Activated CD4-positive, alpha-beta T cell treated with anti-CD3 and anti-CD28 coated beads for 36 hours (primary cell): ENCODE results near the gene TMEM92. TPM values are rescaled to one million over a fixed set of nuclear protein-coding genes. Genes with fewer than 3 reads are reported as not detected.
A peak's percentile ranks its signal among the peaks of the same experiment; 100 is the strongest.
"Not testable (repeated sequence)": the region's sequence is repeated elsewhere in the genome, so short reads cannot be mapped to it uniquely, and the experiment has no call there.

Experiments
- ATAC-seq: fragments of 200-7000 bp; cut with Tn5 transposase; one replicate; pipeline ENCODE4 v1.10.0; 2021; ENCODE audit warnings: mild to moderate bottlenecking, moderate library complexity
- CTCF ChIA-PET: fragments of 350-600 bp; sonication (Branson Sonifier 250); formaldehyde crosslinking; loops from one replicate; lab custom pipeline; 2021; ENCODE audit warnings: antibody characterized with exemption; lab: Charles Lee
- POLR2A ChIA-PET: fragments of 350-600 bp; sonication (Branson Sonifier 250); formaldehyde crosslinking; loops from one replicate; lab custom pipeline; 2021; ENCODE audit warnings: antibody characterized with exemption, inconsistent platforms; lab: Charles Lee
- DNase-seq: peaks from one replicate; pipeline ENCODE4 v3.0.0-alpha.2; 2020
- H3K27ac Mint-ChIP-seq: one replicate; pipeline ENCODE4 v1.8.0; 2021; ENCODE audit warnings: mixed read lengths
- H3K27me3 Mint-ChIP-seq: one replicate; pipeline ENCODE4 v1.8.0; 2021; ENCODE audit warnings: mixed read lengths
- H3K36me3 Mint-ChIP-seq: one replicate; pipeline ENCODE4 v1.8.0; 2021; ENCODE audit warnings: low read depth, mixed read lengths
- H3K4me1 Mint-ChIP-seq: one replicate; pipeline ENCODE4 v1.8.0; 2021; ENCODE audit warnings: mixed read lengths
- H3K4me3 Mint-ChIP-seq: one replicate; pipeline ENCODE4 v1.8.0; 2021; ENCODE audit warnings: mild to moderate bottlenecking, moderate library complexity, mixed read lengths
- H3K9me3 Mint-ChIP-seq: one replicate; pipeline ENCODE4 v1.8.0; 2021; ENCODE audit warnings: low read depth, mixed read lengths
- intact Hi-C, 2 experiments: fragments of 100-400 bp; cut with DNase I in 1 of 2; cut with micrococcal nuclease in 1 of 2; formaldehyde crosslinking; loops; one replicate each; pipeline versions ENCODE4 v1.14.2 to v1.15.1; 2022 to 2024; cut with DNase I, micrococcal nuclease
- total RNA-seq, 2 experiments: library from RNA; stranded (reverse); gene quantifications; one replicate each; pipeline ENCODE4 v1.2.3, GENCODE V29; 2021

Gene TMEM92
- total RNA-seq, 2 experiments from 2014 or later: 0.23 TPM

DNA sequence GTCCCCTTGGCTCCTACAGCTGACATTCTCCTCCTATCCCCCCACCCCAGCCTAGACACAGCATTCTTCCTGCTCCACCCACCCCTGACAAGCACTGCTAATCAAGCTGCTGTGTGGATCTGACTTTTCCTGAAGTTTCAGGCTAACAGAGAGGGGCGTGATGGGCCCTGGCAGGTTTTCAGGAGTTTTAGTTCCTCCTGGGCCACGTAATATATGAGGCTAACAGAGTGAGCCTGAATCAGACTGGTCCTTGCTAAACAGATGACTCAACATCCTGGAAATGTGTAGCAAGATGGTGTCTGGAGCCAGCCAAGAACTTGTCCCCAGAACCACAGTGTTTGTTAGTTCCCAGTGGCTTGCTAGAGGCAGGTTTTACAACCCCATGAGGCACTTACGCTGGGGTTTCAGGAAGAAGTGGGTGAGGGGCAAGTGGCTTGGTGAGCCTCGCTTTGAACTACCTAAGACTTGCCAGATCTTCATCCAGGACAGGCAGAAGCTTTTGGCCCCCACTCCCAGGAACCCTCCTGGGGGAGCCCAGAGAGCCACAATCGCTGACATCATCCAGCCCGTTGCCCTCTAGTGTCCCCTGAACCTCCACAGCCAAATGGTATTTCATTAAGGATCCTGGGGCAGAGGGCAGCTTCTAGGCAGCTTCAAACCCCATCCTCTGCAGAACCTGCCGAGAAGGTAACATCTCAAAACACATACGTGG is 15.9 kb downstream of the TMEM92 start:
- no peaks in the 10 kb centered on the region for H3K9me3 Mint-ChIP-seq
- peaks cover 16% of the 10 kb centered on the region for H3K4me1 Mint-ChIP-seq
- POLR2A ChIA-PET: no interaction called here
- ATAC-seq (peak; percentile 99), DNase-seq (peak; percentile 57)
- H3K4me3 Mint-ChIP-seq: peak overlapping the region; percentile 12
- peaks cover 2% of the 10 kb centered on the region for H3K27me3 Mint-ChIP-seq
- CTCF ChIA-PET: interaction anchor here (0.6 to 12.9 kb wide), 7 partner anchors 41 to 223 kb away, joined by 3 to 200 read pairs (median 4); partner anchors contain the start of genes COL1A1 and PDK2
- intact Hi-C loops: loop anchor here in 1 of 2 experiments (10.0 kb wide), 1 partner anchor 195 kb away; the partner anchor contains the start of gene PDK2
- peak overlapping the region; percentile 80 for H3K27ac Mint-ChIP-seq
- H3K36me3 Mint-ChIP-seq: no peaks in the 10 kb centered on the region

DNA sequence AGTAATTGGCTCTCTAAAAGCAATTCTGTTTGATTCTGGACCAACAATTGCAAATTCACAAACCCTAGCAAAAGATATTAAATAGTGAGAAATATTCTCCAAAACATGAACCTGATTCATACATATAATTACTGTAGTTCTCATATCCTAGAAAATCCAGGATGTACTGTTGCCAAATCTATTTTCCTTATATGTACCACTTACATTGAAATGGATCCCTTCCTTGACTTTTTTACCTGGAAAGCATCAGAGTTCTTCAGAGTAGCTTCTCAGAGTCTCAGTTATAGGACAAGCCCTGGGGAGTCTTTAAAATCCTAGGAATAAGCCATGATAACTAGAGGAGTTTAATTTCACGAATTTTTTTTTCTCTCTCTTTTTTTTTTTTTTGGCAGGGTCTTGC is 16.7 kb downstream of the TMEM92 start:
- CTCF ChIA-PET: interaction anchor here (0.6 to 12.9 kb wide), 7 partner anchors 8 to 121 kb away, joined by 4 to 200 read pairs (median 4); partner anchors contain the start of gene COL1A1
- peaks cover 16% of the 10 kb centered on the region for H3K4me1 Mint-ChIP-seq
- H3K9me3 Mint-ChIP-seq: no peaks in the 10 kb centered on the region
- intact Hi-C loops: loop anchor here in 1 of 2 experiments (10.0 kb wide), 1 partner anchor 196 kb away; the partner anchor contains the start of gene PDK2
- H3K27me3 Mint-ChIP-seq: peaks cover 2% of the 10 kb centered on the region
- ATAC-seq (no peak), DNase-seq (no peak)
- no peaks in the 10 kb centered on the region for H3K36me3 Mint-ChIP-seq
- POLR2A ChIA-PET: no interaction called here
- no peak overlapping the region for H3K4me3 Mint-ChIP-seq
- H3K27ac Mint-ChIP-seq: peak overlapping the region; percentile 80

DNA sequence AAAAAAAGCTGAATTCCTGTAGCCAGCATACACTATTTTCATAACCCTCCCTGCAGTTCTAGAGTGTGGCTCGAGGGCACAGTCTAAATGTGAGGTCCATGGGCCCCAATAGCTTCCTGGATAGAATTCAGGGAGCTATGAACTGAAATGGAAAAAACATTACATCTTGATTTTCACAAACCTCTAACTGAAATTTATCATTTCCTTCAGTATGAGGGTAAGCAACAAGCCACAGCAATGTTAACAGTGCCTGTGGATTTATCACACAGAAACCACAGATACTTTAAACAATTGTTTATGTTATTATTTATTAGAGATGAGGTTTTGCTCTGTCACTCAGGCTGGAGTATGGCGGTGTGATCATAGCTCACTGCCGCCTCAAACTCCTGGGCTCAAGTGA is 18.2 kb downstream of the TMEM92 start:
- peaks cover 2% of the 10 kb centered on the region for H3K27me3 Mint-ChIP-seq

DNA sequence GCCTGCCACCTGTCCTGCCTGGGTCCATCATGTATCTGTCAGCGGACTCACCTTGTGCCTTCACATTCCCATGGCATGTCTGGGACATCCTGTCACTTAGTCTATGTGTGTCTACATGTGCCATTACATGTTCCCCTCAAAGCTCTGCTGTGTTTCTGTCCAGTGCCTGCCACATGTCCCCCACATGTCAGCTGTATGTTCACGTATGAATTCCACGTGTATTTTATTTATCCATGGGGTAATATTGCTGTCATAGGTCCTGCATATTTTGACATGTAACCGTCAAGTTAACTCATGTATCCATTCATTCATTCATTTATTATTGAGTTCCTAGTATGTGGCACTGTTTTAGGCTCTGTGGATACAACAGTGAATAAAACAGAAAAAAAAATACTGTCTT is 20.8 kb downstream of the TMEM92 start:
- H3K36me3 Mint-ChIP-seq: no peaks in the 10 kb centered on the region
- peaks cover 7% of the 10 kb centered on the region for H3K4me1 Mint-ChIP-seq
- ATAC-seq (no peak), DNase-seq (no peak)
- H3K27me3 Mint-ChIP-seq: no peaks in the 10 kb centered on the region
- ChIA-PET POLR2A (no interaction called here), CTCF (interaction anchor here (0.6 to 12.9 kb wide), 6 partner anchors 12 to 719 kb away, joined by 3 to 200 read pairs (median 3); partner anchors contain the start of genes COL1A1 and NXPH3)
- no peak overlapping the region for H3K4me3 Mint-ChIP-seq
- no peaks in the 10 kb centered on the region for H3K9me3 Mint-ChIP-seq
- no peak overlapping the region for H3K27ac Mint-ChIP-seq
- intact Hi-C loops: loop anchor here in 1 of 2 experiments (10.0 kb wide), 1 partner anchor 200 kb away; the partner anchor contains the start of gene PDK2

More for the DNA sequence above, 18.2 kb downstream of the TMEM92 start:
- DNase-seq: no peak
- no peak overlapping the region for H3K27ac Mint-ChIP-seq
- H3K9me3 Mint-ChIP-seq: no peaks in the 10 kb centered on the region
- POLR2A ChIA-PET: interaction anchor here (0.7 to 1.2 kb wide), 2 partner anchors 9 to 123 kb away, joined by 3 to 4 read pairs; no protein-coding TSS in a partner anchor
- no peak overlapping the region for H3K4me3 Mint-ChIP-seq
- CTCF ChIA-PET: interaction anchor here (0.7 to 12.9 kb wide), 6 partner anchors 9 to 198 kb away, joined by 3 to 200 read pairs (median 4); partner anchors contain the start of gene COL1A1
- no peak for ATAC-seq
- H3K4me1 Mint-ChIP-seq: peaks cover 16% of the 10 kb centered on the region
- intact Hi-C loops: loop anchor here in 1 of 2 experiments (10.0 kb wide), 1 partner anchor 198 kb away; the partner anchor contains the start of gene PDK2
- no peaks in the 10 kb centered on the region for H3K36me3 Mint-ChIP-seq

DNA sequence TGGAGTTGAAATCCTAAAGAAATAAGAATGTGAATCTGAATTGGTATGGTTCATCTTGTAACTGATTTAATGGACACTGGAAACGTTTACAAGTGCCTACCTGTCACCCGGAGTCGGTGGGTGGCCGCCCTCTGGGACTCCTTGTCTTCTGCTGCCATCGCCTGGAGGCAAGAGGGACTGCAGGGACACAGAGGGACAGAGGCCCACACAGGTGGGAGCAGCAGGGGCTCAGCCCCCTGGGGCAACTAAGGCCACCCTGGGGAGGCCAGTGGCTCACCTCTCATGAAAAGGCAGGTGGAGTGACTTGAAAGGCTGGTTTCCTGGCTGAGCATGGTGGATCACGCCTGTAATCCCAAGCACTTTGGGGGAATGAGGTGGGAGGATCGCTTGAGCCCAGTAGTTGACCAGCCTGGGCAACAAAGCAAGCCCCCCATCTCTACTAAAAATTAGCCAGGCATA is 23.2 kb downstream of the TMEM92 start:
- Mint-ChIP-seq H3K36me3 (no peaks in the 10 kb centered on the region), H3K4me3 (no peak overlapping the region), H3K27me3 (peaks cover 3% of the 10 kb centered on the region), H3K27ac (no peak overlapping the region), H3K9me3 (no peaks in the 10 kb centered on the region), H3K4me1 (no peaks in the 10 kb centered on the region)
- CTCF ChIA-PET: interaction anchor here (0.6 to 12.9 kb wide), 29 partner anchors 9 to 587 kb away, joined by 3 to 200 read pairs (median 4); partner anchors contain the start of genes COL1A1 and PDK2
- intact Hi-C loops: loop anchor here (1.0 to 10.0 kb wide), 7 partner anchors 24 to 203 kb away; partner anchors contain the start of gene PDK2 (in 1 of the 2)
- peak; percentile 99 for ATAC-seq
- POLR2A ChIA-PET: interaction anchor here (0.7 kb wide), 1 partner anchor 76 kb away, joined by 4 read pairs; the partner anchor contains the start of genes EME1 and MRPL27
- DNase-seq: peak; percentile 91

DNA sequence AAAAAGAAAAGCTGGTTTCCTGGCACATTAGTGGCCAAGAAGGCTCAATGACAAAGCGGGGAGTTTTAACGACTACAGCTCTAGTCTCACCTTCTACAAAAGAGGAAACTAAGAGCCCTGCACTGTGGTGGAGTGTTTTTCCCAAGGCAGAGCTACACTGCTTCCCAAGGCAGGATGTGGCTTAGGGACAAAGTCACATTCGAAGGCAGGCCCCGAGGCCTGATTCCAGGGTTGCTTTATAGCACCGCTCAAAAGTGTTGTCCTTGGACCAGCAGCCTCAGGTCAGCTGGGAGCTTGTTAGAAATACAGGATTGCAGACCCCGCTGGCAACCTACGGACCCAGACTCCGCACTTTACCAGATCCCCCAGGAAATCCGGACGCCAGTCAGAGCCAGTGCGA is 23.8 kb downstream of the TMEM92 start:
- CTCF ChIA-PET: interaction anchor here (0.6 to 12.9 kb wide), 23 partner anchors 8 to 441 kb away, joined by 3 to 200 read pairs (median 4); partner anchors contain the start of genes COL1A1, PDK2 and TMEM92
- intact Hi-C loops: loop anchor here in 1 of 2 experiments (10.0 kb wide), 1 partner anchor 203 kb away; the partner anchor contains the start of gene PDK2
- DNase-seq: peak; percentile 1
- H3K27ac Mint-ChIP-seq: no peak overlapping the region
- POLR2A ChIA-PET: interaction anchor here (0.7 kb wide), 1 partner anchor 75 kb away, joined by 4 read pairs; the partner anchor contains the start of genes EME1 and MRPL27
- no peaks in the 10 kb centered on the region for H3K36me3 Mint-ChIP-seq
- H3K4me3 Mint-ChIP-seq: no peak overlapping the region
- ATAC-seq: no peak
- H3K4me1 Mint-ChIP-seq: no peaks in the 10 kb centered on the region
- H3K9me3 Mint-ChIP-seq: no peaks in the 10 kb centered on the region
- peaks cover 3% of the 10 kb centered on the region for H3K27me3 Mint-ChIP-seq

DNA sequence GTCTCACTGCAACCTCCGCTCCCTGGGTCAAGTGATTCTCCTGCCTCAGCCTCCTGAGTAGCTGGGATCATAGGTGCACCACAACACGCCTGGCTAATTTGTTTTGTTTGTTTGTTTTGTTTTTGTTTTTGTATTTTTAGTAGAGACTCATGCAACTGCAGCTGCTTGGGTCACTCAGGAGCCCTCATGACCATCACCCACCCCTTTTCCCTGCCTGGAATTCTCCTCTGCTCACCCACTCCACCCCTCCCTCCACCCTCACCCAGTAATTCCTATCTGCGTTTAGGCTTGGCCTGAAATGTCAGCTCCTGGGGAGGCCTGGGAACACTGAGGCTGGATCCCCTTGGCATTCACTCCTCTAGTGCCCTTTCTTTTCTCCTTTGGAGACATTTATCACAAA is 25.5 kb downstream of the TMEM92 start:
- intact Hi-C loops: loop anchor here in 1 of 2 experiments (10.0 kb wide), 1 partner anchor 205 kb away; the partner anchor contains the start of gene PDK2
- ChIA-PET POLR2A (no interaction called here), CTCF (interaction anchor here (0.5 to 12.9 kb wide), 3 partner anchors 9 to 173 kb away, joined by 3 to 200 read pairs (median 4); partner anchors contain the start of gene COL1A1)
- DNase-seq (no peak), ATAC-seq (no peak)
- H3K27ac Mint-ChIP-seq: no peak overlapping the region
- H3K4me1 Mint-ChIP-seq: no peaks in the 10 kb centered on the region
- H3K36me3 Mint-ChIP-seq: no peaks in the 10 kb centered on the region
- no peak overlapping the region for H3K4me3 Mint-ChIP-seq
- peaks cover 3% of the 10 kb centered on the region for H3K27me3 Mint-ChIP-seq
- no peaks in the 10 kb centered on the region for H3K9me3 Mint-ChIP-seq

DNA sequence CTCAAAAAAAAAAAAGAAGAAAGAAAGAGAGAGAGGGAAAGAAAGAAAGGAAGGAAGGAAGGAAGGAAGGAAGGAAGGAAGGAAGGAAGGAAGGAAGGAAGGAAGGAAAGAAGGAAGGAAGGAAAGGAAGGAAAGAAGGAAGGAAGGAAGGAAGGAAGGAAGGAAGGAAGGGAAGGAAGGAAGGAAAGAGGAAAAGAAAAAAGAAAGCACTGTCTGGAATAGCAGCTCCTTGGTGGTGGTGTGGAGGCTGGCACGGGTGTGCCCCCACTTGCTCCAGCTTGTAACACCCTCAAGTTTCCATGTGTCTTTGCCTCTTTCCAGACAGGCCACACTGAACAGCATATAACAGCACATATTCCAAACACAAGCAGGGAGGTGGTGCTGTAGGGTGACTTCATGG is 26.6 kb downstream of the TMEM92 start:
- H3K27me3 Mint-ChIP-seq, ATAC-seq, POLR2A ChIA-PET, intact Hi-C loops, H3K36me3 Mint-ChIP-seq, H3K9me3 Mint-ChIP-seq, DNase-seq, H3K4me1 Mint-ChIP-seq, H3K4me3 Mint-ChIP-seq, H3K27ac Mint-ChIP-seq: not testable (repeated sequence)
- CTCF ChIA-PET: interaction anchor here (0.6 to 12.9 kb wide), 5 partner anchors 10 to 207 kb away, joined by 3 to 200 read pairs (median 3); partner anchors contain the start of gene COL1A1

DNA sequence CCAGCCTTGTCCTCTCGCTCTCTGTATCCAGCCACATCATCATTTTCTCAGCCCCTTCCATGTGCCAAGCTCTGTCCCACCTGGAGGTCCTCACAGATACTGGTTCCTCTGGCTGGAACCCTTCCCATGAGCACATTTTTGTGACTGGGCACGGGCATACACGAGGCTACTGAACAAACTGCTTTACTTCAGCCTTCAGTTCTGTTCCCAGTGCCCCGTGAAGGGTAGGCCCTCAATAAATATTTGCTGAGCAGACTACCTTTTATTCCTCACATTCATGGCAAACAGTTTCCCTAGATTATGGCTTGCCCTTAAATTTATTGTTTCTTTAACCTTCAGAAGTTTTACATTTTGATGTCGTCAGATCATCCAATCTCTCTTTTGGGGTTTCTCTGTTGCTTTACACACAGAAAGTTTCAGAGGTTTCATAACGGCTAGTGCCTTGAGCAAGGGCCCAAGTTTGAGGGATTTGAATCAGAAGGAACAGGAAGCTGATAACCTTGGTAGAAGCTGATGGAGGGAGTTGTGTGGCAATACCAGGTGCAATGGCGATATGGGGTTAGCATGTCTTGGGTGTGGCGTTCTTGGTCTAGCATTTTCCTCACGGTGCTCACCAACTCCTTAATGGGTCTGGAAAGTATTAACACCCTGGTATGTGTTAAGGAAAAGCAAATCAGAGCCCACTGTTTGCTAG is 27.8 kb downstream of the TMEM92 start:
- intact Hi-C loops: no loop called here
- ATAC-seq (peak; percentile 13), DNase-seq (no peak)
- H3K4me1 Mint-ChIP-seq: peaks cover 5% of the 10 kb centered on the region
- no peaks in the 10 kb centered on the region for H3K9me3 Mint-ChIP-seq
- peaks cover 6% of the 10 kb centered on the region for H3K27me3 Mint-ChIP-seq
- ChIA-PET CTCF (interaction anchor here (1.0 to 1.3 kb wide), 2 partner anchors 59 to 102 kb away, joined by 4 read pairs; no protein-coding TSS in a partner anchor), POLR2A (no interaction called here)
- no peaks in the 10 kb centered on the region for H3K36me3 Mint-ChIP-seq
- H3K4me3 Mint-ChIP-seq: no peak overlapping the region
- no peak overlapping the region for H3K27ac Mint-ChIP-seq

DNA sequence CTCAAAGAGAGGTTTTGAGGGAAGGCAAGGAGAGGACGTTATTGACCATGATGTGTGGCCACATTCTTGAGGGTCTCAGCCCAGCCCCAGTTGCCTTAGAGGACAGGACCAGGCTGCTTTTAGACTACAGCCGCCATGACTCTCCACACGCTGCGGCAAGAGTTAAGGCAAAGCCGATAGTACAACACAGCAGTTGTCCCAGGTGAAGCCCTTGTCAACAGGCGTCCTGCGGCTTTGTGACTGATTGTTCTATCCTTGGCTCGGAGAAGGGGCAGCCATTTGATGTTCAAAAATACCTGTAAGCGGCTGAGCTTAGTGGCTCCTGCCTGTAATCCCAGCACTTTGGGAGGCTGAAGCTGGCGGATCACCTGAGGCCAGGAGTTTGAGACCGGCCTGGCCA is 28.8 kb downstream of the TMEM92 start:
- ATAC-seq: no peak
- H3K4me3 Mint-ChIP-seq: no peak overlapping the region
- no peaks in the 10 kb centered on the region for H3K36me3 Mint-ChIP-seq
- intact Hi-C loops: no loop called here
- H3K9me3 Mint-ChIP-seq: no peaks in the 10 kb centered on the region
- peaks cover 5% of the 10 kb centered on the region for H3K4me1 Mint-ChIP-seq
- ChIA-PET CTCF (interaction anchor here (1.0 kb wide), 1 partner anchor 58 kb away, joined by 4 read pairs; no protein-coding TSS in a partner anchor), POLR2A (no interaction called here)
- peak; percentile 2 for DNase-seq
- peaks cover 6% of the 10 kb centered on the region for H3K27me3 Mint-ChIP-seq
- no peak overlapping the region for H3K27ac Mint-ChIP-seq
